SK-N-SH treated with all-trans-retinoic acid at 6 μM for 48 hours (cell line): ENCODE data around the gene PTGER3.

Source experiments
- ATAC-seq: fragments of 200-7000 bp; cut with Tn5 transposase; 3 replicates; pipeline ENCODE4 v1.9.1; 2020; ENCODE audit warnings: mild to moderate bottlenecking, moderate library complexity
- ARNTL ChIP-seq: fragments of 450-650 bp; formaldehyde crosslinking; IDR thresholded peaks from 2 replicates; pipeline ENCODE4 v1.5.0; 2020; ENCODE audit warnings: low read depth, mild to moderate bottlenecking, moderate library complexity, borderline replicate concordance
- BACH2 ChIP-seq: fragments of 250-450 bp; sonication (Bioruptor Pico); IDR thresholded peaks from 2 replicates; pipeline ENCODE4 v1.9.0; 2021; ENCODE audit warnings: mild to moderate bottlenecking, borderline replicate concordance
- CSDC2 ChIP-seq: fragments of 250-450 bp; sonication (Bioruptor Pico); IDR thresholded peaks from 2 replicates; pipeline ENCODE4 v1.5.0; 2020; ENCODE audit warnings: mild to moderate bottlenecking, moderate library complexity
- ESRRG ChIP-seq: fragments of 250-450 bp; sonication (Bioruptor Pico); IDR thresholded peaks from 2 replicates; pipeline ENCODE4 v1.6.1; 2021; ENCODE audit warnings: mild to moderate bottlenecking
- GLIS3 ChIP-seq: fragments of 250-450 bp; sonication (Bioruptor Pico); IDR thresholded peaks from 2 replicates; pipeline ENCODE4 v1.5.0; 2020; ENCODE audit warnings: mild to moderate bottlenecking, moderate library complexity
- ISL1 ChIP-seq: fragments of 250-450 bp; sonication (Bioruptor Pico); IDR thresholded peaks from 2 replicates; pipeline ENCODE4 v2.1.2; 2022; ENCODE audit warnings: mild to moderate bottlenecking, moderate library complexity
- PPARA ChIP-seq: fragments of 250-450 bp; sonication (Bioruptor Pico); IDR thresholded peaks from 2 replicates; pipeline ENCODE4 v1.5.0; 2020; ENCODE audit warnings: mild to moderate bottlenecking, borderline replicate concordance
- RARB ChIP-seq: fragments of 250-450 bp; sonication (Bioruptor Pico); IDR thresholded peaks from 2 replicates; pipeline ENCODE4 v1.8.0; 2021; ENCODE audit warnings: mild to moderate bottlenecking, moderate library complexity
- SNAI2 ChIP-seq: fragments of 250-450 bp; sonication (Bioruptor Pico); IDR thresholded peaks from 2 replicates; pipeline ENCODE4 v1.5.0; 2020; ENCODE audit warnings: mild to moderate bottlenecking, moderate library complexity
- TCF4 ChIP-seq: fragments of 250-450 bp; sonication (Bioruptor Pico); IDR thresholded peaks from 2 replicates; pipeline ENCODE4 v1.8.0; 2021; ENCODE audit warnings: mild to moderate bottlenecking, moderate library complexity, borderline replicate concordance
- TOX ChIP-seq: fragments of 250-450 bp; sonication (Bioruptor Pico); IDR thresholded peaks from 2 replicates; pipeline ENCODE4 v1.8.0; 2021; ENCODE audit warnings: mild to moderate bottlenecking, moderate library complexity, borderline replicate concordance
- ZC3H10 ChIP-seq: fragments of 250-450 bp; sonication (Bioruptor Pico); IDR thresholded peaks from 2 replicates; pipeline ENCODE4 v1.5.1; 2021; ENCODE audit warnings: mild to moderate bottlenecking, moderate library complexity
- ZFP3 ChIP-seq: fragments of 250-450 bp; sonication (Bioruptor Pico); IDR thresholded peaks from 2 replicates; pipeline ENCODE4 v1.5.0; 2020; ENCODE audit warnings: mild to moderate bottlenecking, moderate library complexity
- ZNF565 ChIP-seq: fragments of 450-650 bp; formaldehyde crosslinking; conservative IDR thresholded peaks from 2 replicates; pipeline ENCODE4 v1.5.0; 2020; ENCODE audit warnings: low read depth, mild to moderate bottlenecking, moderate library complexity
- ZNF70 ChIP-seq: fragments of 450-650 bp; formaldehyde crosslinking; IDR thresholded peaks from 2 replicates; pipeline ENCODE4 v1.5.0; 2020; ENCODE audit warnings: mild to moderate bottlenecking, moderate library complexity
- ZNF8 ChIP-seq: fragments of 450-650 bp; formaldehyde crosslinking; IDR thresholded peaks from 2 replicates; pipeline ENCODE4 v1.5.0; 2020; ENCODE audit warnings: mild to moderate bottlenecking, moderate library complexity
- TF ChIP-seq, protein P1 (sequence below): fragments of 250-450 bp; sonication (Bioruptor Pico); IDR thresholded peaks from 2 replicates; pipeline ENCODE4 v1.5.1; 2021; ENCODE audit warnings: mild to moderate bottlenecking, moderate library complexity
- TF ChIP-seq, protein P2 (sequence below): fragments of 250-450 bp; sonication (Bioruptor Pico); IDR thresholded peaks from 2 replicates; pipeline ENCODE4 v1.8.0; 2020; ENCODE audit warnings: mild to moderate bottlenecking, moderate library complexity, borderline replicate concordance
- TF ChIP-seq, protein P3 (sequence below): fragments of 250-450 bp; sonication (Bioruptor Pico); IDR thresholded peaks from 2 replicates; pipeline ENCODE4 v1.5.1; 2020; ENCODE audit warnings: low read depth, mild to moderate bottlenecking, moderate library complexity

PTGER3 gene

DNA sequence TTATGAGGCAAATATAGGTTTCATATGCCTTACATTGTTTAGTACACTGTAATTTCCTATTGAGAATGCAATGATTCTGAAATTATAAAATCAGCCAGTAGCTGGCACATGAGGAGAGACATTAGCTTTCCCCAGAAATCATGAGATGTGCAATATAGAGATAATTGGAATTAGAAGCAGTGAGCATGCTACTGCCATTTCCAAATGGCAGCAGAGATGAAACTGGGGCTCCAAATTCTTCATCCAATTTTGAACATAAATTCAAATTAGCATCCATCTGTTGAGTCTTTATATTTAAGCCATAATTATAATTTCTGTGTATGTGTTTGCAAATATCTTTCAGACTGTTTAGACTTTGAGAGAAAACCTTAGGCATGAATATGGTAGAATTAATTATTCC lies 28.8 kb downstream of the PTGER3 start:
- TF ChIP-seq ARNTL (CRISPR knock-in tag) (no peak), ZNF70 (CRISPR knock-in tag) (no peak), ZNF565 (CRISPR knock-in tag) (no peak), CSDC2 (CRISPR knock-in tag) (no peak), ISL1 (CRISPR knock-in tag) (no peak), PPARA (CRISPR knock-in tag) (no peak), BACH2 (no peak), ZFP3 (CRISPR knock-in tag) (no peak)
- TF ChIP-seq, protein P1, sequence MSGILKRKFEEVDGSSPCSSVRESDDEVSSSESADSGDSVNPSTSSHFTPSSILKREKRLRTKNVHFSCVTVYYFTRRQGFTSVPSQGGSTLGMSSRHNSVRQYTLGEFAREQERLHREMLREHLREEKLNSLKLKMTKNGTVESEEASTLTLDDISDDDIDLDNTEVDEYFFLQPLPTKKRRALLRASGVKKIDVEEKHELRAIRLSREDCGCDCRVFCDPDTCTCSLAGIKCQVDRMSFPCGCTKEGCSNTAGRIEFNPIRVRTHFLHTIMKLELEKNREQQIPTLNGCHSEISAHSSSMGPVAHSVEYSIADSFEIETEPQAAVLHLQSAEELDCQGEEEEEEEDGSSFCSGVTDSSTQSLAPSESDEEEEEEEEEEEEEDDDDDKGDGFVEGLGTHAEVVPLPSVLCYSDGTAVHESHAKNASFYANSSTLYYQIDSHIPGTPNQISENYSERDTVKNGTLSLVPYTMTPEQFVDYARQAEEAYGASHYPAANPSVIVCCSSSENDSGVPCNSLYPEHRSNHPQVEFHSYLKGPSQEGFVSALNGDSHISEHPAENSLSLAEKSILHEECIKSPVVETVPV (CRISPR knock-in tag): no peak
- TF ChIP-seq, protein P2, sequence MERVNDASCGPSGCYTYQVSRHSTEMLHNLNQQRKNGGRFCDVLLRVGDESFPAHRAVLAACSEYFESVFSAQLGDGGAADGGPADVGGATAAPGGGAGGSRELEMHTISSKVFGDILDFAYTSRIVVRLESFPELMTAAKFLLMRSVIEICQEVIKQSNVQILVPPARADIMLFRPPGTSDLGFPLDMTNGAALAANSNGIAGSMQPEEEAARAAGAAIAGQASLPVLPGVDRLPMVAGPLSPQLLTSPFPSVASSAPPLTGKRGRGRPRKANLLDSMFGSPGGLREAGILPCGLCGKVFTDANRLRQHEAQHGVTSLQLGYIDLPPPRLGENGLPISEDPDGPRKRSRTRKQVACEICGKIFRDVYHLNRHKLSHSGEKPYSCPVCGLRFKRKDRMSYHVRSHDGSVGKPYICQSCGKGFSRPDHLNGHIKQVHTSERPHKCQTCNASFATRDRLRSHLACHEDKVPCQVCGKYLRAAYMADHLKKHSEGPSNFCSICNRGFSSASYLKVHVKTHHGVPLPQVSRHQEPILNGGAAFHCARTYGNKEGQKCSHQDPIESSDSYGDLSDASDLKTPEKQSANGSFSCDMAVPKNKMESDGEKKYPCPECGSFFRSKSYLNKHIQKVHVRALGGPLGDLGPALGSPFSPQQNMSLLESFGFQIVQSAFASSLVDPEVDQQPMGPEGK (CRISPR knock-in tag): no peak
- ATAC-seq: no peak

DNA sequence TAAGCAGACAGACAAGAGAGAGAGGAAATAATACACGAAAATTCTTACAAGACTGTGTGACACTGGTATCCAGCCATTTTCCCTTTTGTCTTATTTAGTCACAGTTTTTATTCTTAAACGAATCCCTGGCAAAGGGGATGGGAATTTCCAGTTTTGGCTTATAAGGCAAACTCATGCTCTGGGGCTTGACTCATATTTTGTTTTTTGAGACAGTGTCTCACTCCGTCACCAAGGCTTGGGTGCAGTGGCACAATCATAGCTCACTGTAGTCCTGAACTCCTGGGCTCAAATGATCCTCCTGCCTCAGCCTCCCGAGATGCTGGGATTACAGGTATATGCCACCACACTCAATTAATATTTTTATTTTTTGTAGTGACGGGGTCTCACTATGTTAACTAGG lies 31.9 kb downstream of the PTGER3 start:
- no peak for ATAC-seq
- TF ChIP-seq TOX (CRISPR knock-in tag) (no peak), ZNF8 (CRISPR knock-in tag) (no peak)

DNA sequence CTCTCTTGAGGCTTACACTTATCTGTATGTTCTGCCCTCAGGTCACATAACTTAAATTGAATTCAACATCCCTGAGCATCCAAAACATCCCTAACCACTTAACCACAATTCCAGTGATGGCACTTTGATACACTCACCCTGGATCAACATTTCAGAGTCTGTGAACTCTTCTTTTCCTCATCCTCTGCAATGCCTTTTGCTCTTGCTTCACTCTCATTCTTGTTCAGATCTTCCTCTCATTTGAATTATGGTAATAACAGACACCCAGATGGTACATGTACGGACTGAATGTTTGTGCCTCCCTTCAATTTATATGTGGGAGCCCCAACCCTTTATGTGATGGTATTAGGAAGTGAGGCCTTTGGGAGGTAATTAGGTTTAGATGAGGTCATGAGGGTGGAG lies 33.4 kb downstream of the PTGER3 start:
- no peak for ATAC-seq
- TF ChIP-seq ARNTL (CRISPR knock-in tag) (no peak), GLIS3 (CRISPR knock-in tag) (no peak), PPARA (CRISPR knock-in tag) (no peak), CSDC2 (CRISPR knock-in tag) (no peak), ZNF8 (CRISPR knock-in tag) (no peak), ZNF565 (CRISPR knock-in tag) (no peak), ZFP3 (CRISPR knock-in tag) (no peak), ESRRG (CRISPR knock-in tag) (no peak), TCF4 (CRISPR knock-in tag) (no peak)
- TF ChIP-seq, protein P3, sequence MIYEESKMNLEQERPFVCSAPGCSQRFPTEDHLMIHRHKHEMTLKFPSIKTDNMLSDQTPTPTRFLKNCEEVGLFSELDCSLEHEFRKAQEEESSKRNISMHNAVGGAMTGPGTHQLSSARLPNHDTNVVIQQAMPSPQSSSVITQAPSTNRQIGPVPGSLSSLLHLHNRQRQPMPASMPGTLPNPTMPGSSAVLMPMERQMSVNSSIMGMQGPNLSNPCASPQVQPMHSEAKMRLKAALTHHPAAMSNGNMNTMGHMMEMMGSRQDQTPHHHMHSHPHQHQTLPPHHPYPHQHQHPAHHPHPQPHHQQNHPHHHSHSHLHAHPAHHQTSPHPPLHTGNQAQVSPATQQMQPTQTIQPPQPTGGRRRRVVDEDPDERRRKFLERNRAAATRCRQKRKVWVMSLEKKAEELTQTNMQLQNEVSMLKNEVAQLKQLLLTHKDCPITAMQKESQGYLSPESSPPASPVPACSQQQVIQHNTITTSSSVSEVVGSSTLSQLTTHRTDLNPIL (CRISPR knock-in tag): no peak
- TF ChIP-seq, protein P1 (CRISPR knock-in tag): no peak

DNA sequence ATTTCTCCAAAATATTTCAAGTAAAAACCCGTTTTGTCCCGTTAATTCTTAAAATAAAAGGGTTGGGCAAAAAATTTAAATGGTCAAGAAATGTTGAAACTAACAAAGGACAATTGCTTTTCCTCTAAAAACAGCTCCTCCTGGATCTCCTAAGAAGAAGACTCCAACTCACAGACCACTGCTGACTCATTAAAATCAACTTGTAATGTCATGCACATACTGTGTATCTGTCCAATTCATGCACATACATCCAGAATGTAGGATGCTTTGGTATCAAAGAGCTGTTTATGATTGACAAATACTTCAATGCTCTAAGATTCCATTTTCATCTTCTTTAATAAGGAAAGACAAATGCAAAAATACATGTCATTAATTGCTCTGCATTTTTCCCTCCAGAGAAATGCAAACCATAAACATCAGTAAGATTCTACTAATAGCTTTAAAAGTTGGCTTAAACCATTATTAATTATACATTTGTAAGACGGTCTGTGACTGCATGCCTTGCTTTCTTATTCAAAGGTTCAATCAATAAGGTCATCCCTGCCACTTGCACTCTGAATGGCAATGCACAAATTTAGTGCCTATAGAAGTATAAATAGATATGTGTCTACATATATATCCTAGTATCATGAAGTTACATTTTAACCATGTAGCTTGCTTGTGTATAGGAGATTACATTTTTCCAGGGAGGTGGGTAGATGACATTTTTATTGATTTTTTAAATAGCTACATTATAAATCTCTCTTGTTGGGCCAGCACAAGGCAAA lies 44.7 kb downstream of the PTGER3 start:
- no peak for ATAC-seq
- TF ChIP-seq ZC3H10 (CRISPR knock-in tag) (no peak), ZNF565 (CRISPR knock-in tag) (no peak), ARNTL (CRISPR knock-in tag) (no peak), ZNF8 (CRISPR knock-in tag) (no peak), SNAI2 (CRISPR knock-in tag) (no peak), GLIS3 (CRISPR knock-in tag) (no peak), TOX (CRISPR knock-in tag) (no peak), RARB (CRISPR knock-in tag) (no peak), PPARA (CRISPR knock-in tag) (no peak), TCF4 (CRISPR knock-in tag) (no peak), ZNF70 (CRISPR knock-in tag) (no peak)
- TF ChIP-seq, protein P2 (CRISPR knock-in tag): no peak
- TF ChIP-seq, protein P1 (CRISPR knock-in tag): no peak
